GM10847 (cell line): ENCODE data around the gene ARID5B.

ENCODE experiments used
- POLR2A ChIP-seq: IDR thresholded peaks from 2 replicates; pipeline ENCODE4 v1.6.1; 2011; ENCODE audit not compliant: insufficient read length; ENCODE audit errors: extremely low read depth

The ARID5B gene

DNA sequence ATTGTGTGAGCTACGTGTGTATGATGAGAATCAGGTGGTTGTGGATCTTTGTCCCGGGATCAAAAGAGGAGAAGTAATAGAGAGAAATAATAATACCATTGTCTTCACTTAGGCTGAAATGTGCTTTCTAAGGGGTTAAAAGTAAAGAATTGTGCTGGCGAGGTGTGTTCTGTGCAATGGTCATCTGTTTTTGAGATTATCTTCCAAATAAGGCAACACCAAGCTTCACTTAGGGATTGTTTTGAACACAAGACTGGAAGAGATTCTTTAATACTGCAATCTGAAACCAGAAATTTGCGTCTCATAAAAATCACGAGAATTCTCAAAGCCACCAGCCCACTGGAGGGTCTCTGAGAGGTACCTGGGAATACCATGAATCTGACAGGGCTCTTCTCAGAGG lies 84.2 kb downstream of the ARID5B start:
- no peak for TF ChIP-seq POLR2A

DNA sequence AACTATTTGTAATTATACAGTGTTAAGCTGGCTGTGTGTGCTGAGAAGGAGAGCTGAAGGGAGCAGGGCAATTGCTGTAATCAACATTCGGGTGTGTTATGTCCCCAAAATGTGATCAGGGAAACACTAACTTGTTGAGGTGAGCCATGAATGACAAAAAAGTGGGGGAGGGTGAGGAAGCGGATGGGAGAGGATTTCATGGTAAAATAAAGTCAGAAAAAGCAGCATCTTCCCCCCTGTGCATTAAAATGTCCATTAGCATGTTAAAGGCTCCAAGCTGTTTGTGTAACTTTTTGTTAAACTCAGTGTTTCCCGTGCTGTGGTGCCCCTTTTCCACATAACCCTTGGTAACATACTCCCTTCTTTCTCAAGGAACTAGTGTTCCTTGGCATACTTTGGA lies 84.9 kb downstream of the ARID5B start:
- no peak for TF ChIP-seq POLR2A

DNA sequence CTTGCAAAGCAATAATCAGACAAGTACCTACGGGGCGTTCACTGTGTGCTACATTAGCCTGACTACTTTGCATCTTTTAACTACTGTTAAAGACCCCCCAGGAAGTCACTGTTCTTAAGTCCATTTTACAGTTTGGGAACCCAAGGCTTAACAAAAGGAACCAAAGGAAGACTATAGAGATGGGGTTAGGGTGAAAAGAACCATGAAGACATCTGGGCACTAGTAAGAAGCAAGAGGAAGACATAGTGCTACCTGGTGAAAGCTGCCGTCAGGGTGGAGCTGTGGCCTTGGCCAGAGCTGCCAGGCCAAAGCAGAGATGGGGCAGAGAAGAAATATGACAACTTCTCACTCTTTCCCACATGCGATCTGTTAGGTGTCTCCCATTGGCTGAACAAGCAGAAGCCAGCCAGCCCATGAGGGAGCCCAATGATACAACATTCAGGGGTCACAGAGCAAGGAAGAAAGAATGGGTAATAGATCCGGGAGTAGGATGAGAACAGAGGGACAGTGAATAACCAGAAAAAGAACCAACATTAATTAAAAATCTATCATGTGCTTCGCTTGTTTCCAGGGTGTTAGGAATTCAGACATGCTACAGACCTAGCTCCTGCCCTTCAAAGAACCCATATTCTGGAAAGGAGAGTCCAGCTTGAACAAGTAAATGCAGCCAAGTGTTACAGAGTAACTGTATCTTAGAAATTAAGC lies 85.4 kb downstream of the ARID5B start:
- TF ChIP-seq POLR2A: no peak

DNA sequence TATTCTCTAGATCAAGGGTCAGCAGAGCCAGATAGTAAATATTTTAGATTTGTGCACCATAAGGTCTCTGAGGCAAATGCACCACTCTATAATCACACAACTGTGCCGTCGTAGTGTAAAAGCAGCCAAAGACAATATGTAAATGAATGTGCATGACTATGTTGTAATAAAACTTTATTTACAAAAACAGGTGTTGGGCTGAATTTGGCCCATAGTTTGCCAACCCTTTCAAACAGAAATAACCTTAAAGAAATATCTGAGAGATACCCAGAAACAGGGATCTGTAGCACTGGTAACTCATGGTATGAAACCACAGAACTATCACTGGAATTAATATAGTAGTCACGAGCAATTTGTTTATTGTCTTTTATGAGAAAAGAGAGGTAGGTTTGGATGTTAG lies 86.0 kb downstream of the ARID5B start:
- TF ChIP-seq POLR2A: no peak

DNA sequence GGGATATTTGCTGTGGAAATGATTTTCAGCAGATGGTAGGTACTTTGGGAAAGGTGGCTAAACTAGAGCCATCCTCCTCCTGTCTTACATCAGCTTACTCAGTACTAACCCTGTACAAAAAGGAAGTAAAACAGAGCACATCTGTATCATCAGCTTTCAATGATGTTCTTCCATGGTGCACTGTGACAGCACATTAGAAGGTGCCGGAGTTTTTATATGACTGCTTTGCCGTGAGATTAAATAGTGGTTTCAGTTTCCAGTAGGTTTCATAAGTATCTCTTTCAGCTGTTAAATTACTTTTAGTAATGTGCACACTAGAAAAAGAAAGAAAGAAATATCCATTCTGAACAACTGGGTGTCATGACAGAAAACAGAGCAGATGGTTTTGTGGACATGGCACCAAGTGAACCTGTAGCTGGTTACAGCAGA lies 86.5 kb downstream of the ARID5B start:
- TF ChIP-seq POLR2A: no peak

DNA sequence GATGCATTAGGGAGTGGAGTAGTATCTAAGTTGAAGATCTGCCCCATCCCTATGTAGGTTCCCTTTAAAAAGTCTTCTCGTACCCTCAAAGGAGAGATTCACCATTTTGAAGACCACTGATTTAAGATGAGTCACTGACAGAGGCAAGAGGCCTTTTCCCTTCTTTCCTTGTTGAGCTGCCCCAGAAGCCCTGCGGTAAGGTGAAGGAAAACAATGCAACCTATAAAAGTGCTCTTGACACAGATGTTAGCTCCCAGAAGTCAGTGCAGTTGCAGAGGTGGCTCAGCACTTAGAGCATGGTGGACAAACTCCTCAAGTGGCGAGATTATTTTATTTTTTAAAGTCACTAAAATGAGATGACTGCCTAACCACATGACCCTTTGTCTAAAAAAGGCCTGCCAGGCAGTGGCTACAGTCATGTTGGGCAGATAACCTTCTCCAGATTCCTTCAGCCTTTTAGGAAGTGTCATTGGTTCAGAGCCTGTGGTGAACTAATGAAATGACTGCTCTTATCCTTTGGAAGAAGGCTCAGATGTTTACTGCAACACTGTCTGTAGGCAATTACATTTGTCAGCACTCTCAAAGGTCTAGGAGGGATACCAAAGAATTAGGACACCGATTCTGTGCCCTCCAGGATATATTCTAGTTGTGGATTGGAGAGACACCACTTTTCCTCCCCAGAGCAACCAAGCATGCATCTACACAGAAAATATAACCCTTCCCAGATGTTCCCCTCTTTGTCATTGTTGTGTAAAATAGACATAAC lies 88.7 kb downstream of the ARID5B start:
- no peak for TF ChIP-seq POLR2A

DNA sequence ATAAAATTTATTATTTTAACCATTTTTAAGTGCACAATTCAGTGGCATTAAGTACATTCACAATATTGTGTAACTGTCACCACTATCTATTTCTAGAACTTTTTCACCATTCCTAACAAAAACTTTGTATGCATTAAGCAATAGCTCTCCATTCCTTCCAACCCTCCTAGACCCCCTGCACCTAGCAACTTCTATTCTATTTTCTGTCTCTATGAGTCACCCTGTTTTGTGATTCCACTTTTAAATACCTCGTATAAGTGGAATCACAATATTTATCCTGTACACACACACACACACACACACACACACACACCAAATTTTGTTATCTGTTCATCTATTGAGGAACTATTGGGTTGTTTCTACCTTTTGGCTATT lies 89.2 kb downstream of the ARID5B start:
- no peak for TF ChIP-seq POLR2A

DNA sequence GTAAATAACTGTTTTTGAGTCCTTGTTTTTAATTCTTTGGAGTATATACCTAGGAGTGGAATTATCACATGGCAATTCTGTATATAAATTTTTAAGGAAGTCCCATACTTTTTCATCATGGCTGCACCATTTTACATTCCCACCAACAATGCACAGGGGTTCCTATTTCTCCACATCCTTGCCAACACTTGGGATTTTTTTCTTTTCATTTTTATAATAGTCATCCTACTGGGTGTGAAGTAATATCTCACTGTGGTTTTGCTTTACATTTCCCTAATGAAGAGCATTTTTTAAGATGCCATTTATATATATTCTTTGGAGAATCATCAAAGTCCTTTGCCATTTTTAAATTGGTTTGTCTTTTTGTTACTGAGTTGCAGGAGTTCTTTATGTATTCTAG lies 89.7 kb downstream of the ARID5B start:
- TF ChIP-seq POLR2A: no peak

DNA sequence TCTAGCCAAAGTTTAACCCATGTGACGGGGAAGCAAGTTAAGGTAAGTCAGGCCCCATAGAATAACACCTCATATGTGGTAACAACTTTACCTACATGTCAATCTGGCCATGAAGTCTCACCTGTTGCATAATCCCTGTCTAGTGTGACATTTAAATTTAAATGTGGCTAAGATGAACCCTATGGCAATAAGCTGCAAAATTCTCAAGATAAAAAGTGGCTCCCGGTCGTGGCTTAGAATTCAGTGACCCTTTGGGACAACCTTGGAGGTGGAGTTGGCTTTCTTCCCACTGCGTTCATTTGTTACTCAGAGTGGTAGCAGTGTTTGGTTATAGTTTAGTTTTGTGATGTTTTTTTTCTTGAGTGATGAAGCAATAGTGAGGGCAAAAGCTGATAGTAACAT lies 90.6 kb downstream of the ARID5B start:
- TF ChIP-seq POLR2A: no peak

DNA sequence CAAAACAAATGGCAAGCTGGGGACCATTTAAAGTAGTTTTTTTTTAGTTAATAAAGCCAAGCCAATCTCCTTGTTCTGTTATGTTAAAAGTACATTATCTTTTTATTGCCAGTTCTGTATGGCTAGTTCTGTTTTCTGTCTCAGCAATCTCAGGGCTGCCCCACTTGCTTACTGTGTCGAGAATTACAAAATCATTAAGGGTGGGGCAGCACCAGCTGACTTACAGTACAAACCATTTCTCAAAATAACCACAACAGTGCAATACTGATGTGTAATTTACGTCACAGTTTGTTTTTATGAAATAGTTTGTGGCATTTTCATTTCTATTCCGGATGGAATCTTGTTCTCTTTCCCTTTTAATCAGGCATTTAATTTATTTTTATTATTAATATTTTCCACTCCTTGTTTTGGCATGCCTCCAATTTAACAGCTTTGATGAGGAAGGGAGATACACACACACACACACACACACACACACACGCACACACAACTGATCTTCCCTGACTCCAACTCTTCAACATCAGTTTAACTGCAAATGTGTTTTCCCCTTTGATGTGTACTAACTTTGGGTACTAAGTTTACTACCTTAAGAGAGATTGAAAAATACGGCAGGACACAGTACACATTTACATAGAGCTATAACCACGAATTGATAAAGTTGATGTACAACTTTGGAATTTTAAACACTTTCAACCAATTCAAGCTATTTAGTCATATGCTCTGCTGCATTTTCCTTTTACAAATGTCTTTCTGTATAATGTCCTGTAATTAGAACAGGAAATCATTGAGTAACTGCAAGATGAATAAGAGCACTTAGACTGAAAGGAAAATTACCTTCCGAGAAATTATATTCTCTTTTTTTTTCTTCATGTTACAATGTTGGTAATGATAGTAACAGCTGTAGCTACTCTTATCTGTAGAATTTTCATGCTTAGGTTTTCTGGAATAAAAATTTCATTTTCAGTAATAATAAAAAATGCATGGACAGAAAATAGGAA lies 91.5 kb downstream of the ARID5B start:
- no peak for TF ChIP-seq POLR2A

DNA sequence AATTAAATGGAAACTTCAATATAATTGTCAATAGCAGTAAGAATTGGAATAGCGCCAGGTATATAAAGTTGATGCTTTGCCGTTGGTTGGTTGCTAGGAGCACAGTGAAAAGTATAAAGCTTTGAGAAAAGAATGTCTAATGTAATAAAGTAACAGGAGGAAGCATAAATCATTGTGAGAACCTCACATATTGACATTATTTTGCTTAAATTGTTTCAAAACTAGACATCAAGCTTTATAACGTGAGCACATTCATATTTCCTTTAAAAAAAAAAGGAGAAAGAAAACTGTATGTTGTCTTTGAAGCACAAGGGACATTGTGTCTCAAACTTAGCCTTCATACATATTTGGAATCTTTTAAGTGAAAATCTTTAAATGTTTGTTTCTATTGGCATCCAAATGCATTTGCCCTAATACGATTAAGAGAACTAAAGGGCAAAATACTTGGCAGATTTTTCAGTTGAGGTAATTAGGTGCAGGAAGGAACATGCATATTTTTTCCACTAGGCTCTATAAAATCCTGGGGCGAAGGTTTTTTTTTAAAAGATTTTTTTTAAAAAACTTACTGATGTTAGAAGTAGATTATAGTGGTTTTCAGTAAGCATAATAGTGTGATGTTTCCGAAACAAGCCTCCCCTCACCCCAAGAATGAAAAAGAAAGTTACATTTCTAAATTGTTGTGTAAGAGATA lies 92.4 kb downstream of the ARID5B start:
- no peak for TF ChIP-seq POLR2A

DNA sequence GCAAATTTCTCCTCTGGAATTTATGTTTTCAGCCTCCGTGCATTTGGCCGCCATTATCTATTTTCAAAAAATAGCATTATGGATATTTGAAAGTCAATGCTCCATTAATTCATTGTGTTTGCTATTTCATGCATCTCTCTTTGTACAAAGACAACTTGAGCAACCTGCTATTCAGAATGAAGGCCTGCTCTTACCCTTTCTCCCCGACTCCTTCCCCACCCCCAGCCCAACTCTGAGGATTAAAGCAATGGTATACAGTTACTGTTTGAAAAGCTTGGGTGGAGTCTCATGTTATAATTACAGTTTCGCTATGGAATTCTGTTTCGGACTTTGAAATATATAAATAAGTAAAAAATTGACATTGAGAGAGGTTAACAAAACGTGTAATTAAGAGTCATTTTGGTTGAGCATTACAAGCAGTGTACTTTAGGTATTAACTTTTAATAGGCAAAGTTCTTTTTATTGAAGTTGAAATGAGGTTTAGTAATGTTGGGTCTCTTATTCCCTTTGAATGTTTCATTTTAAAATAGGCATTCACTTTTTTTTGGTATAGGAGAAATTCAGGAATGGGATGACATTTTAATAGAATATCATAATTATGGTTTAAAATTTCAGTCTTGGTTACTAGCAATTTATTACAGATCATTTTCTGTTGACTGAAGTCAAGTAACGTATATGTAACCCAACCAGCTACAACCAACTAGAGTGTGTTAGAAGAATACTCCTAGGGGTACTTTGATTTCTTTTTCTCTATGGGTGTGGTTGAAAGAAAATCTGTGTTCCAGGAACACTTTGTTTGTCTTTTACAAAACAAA lies 93.1 kb downstream of the ARID5B start:
- TF ChIP-seq POLR2A: no peak

DNA sequence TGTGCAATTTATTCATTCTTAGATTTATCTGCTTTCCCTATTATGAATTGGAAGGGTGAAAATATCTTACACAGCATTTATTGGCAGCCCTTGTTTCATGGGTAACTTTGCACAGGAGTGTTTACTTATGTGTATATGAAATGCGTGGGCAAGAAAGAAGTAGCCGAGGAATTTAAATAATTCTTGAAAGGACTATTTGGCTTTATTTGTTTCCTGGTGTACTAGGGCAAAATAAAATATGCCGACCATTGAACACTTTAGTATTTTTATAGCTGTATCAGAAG lies 93.7 kb downstream of the ARID5B start:
- no peak for TF ChIP-seq POLR2A

DNA sequence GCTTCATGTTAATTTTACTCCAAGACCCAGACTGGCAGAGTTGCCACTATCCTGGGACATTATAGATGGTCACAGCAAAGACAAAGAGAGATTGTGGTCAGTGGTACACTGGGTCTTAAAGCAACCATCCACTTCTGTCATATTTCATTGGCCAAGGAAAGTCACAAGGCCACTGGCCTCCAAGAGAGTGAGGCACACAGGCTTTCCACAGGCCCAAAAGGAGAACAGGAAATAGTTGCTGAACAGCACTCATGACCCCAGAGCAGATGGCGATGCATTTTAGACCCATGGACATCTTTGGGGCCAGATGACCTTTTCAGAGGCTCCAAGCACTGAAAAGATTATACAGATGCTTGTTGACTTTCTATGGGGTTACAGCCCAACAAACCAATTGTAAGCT lies 97.4 kb downstream of the ARID5B start:
- TF ChIP-seq POLR2A: no peak

DNA sequence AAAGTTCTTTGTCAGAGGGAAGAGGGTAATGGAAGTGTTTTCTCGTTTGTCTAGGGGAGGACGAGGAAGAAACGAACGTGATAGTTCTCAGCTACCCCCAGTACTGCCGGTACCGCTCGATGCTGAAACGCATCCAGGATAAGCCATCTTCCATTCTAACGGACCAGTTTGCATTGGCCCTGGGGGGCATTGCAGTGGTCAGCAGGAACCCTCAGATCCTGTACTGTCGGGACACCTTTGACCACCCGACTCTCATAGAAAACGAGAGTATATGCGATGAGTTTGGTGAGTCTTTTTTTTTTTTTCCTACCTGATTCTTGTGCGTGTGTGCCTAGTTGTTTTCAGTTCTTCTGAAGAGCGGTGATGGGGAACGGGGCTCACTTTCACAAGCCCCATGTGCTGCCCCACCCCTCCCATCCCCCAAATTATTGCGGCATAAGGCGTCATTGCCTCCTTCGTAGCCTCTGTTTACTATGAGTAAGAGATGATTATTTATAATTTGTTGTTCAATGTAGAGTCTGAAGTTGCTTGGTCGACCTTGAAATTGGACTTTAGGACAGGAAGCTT lies 98.6 kb downstream of the ARID5B start:
- no peak for TF ChIP-seq POLR2A

DNA sequence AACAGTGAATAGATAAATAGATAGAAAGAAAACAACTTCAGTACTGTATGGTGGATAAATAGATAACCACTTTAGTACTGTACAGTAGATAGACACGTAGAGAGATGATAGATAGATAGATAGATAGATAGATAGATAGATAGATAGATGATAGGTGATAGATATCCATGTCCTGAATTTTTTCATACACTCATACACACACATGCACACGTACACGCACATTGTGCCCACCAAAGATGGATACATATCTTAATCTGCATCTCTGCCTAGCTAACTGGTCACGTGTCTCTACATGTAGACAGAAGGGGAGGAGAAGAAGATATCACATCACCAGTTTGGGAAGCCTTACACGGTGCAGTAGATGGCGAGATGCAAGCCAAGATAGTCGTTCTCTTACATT lies 99.2 kb downstream of the ARID5B start:
- TF ChIP-seq POLR2A: no peak
